GM19035 (cell line): ENCODE results near the gene ELL2.

Experiments
- ATAC-seq: cut with Tn5 transposase; IDR thresholded peaks from one replicate; pipeline ENCODE4 v1.9.1; 2021; ENCODE audit not compliant: unreplicated experiment

ELL2 gene

GRCh38 chr5:95983509-95983908 is 21.9 kb upstream of the ELL2 start:
- ATAC-seq = no peak

GRCh38 chr5:95983080-95983479 is 21.4 kb upstream of the ELL2 start:
- no peak for ATAC-seq

- no peak for ATAC-seq
Observed at GRCh38 chr5:95976606-95977005, 15.0 kb upstream of the ELL2 start.

- ATAC-seq = no peak
Observed at GRCh38 chr5:95975703-95976102, 14.1 kb upstream of the ELL2 start.

GRCh38 chr5:95973793-95974325 is 12.2 kb upstream of the ELL2 start:
- ATAC-seq = no peak

GRCh38 chr5:95972196-95972595 is 10.5 kb upstream of the ELL2 start:
- no peak for ATAC-seq

GRCh38 chr5:95970359-95970704 is 8.7 kb upstream of the ELL2 start:
- ATAC-seq = no peak

- no peak for ATAC-seq
Observed at GRCh38 chr5:95969651-95970358, 8.2 kb upstream of the ELL2 start.

GRCh38 chr5:95969055-95969454 is 7.4 kb upstream of the ELL2 start:
- ATAC-seq = no peak

- no peak for ATAC-seq
Observed at GRCh38 chr5:95967236-95967635, 5.6 kb upstream of the ELL2 start.

GRCh38 chr5:95966005-95966404 is 4.4 kb upstream of the ELL2 start:
- ATAC-seq = no peak

GRCh38 chr5:95963650-95964410 is 2.2 kb upstream of the ELL2 start:
- no peak for ATAC-seq

- no peak for ATAC-seq
Observed at GRCh38 chr5:95962785-95963184, 1.1 kb upstream of the ELL2 start.

GRCh38 chr5:95962475-95962773 is 773 bp upstream of the ELL2 start:
- no peak for ATAC-seq

- peak; percentile 56 for ATAC-seq
Observed at GRCh38 chr5:95960667-95961616, 709 bp downstream of the ELL2 start.

- ATAC-seq = no peak
Observed at GRCh38 chr5:95959888-95960666, 1.6 kb downstream of the ELL2 start.

GRCh38 chr5:95959051-95959887 is 2.4 kb downstream of the ELL2 start:
- no peak for ATAC-seq

GRCh38 chr5:95958310-95959014 is 3.2 kb downstream of the ELL2 start:
- no peak for ATAC-seq

- no peak for ATAC-seq
Observed at GRCh38 chr5:95957561-95958203, 4.0 kb downstream of the ELL2 start.
